Neural progenitor cell (in vitro differentiated cells): ENCODE data around the gene OR4M2. TPM values are rescaled to one million over a fixed set of nuclear protein-coding genes. Genes with fewer than 3 reads are reported as not detected.
"Not testable (repeated sequence)": the region's sequence is repeated elsewhere in the genome, so short reads cannot be mapped to it uniquely, and the experiment has no call there.

Experiments used
- DNase-seq: peaks from one replicate; pipeline ENCODE4 v3.0.0-alpha.2; 2016; ENCODE audit warnings: low spot score
- H2AFZ ChIP-seq: fragments of 200-600 bp; sonication (generic); replicated peaks from 2 replicates; pipeline ENCODE4 v1.6.1; 2016; ENCODE audit warnings: antibody characterized with exemption
- H3F3A ChIP-seq: fragments of 200-600 bp; sonication (generic); 2 replicates; pipeline ENCODE4 v1.6.1; 2016; ENCODE audit warnings: antibody characterized with exemption, low read depth
- H3K27ac ChIP-seq: fragments of 200-600 bp; sonication (generic); 2 replicates; pipeline ENCODE4 v1.5.1; 2016; ENCODE audit warnings: mild to moderate bottlenecking
- H3K27me3 ChIP-seq: fragments of 200-600 bp; sonication (generic); 2 replicates; pipeline ENCODE4 v1.6.1; 2016; ENCODE audit warnings: mild to moderate bottlenecking, moderate library complexity
- H3K36me3 ChIP-seq: fragments of 200-600 bp; sonication (generic); 2 replicates; pipeline ENCODE4 v1.5.1; 2016
- H3K4me1 ChIP-seq: fragments of 200-600 bp; sonication (generic); 2 replicates; pipeline ENCODE4 v1.6.1; 2016; ENCODE audit warnings: mixed run types
- H3K4me2 ChIP-seq: fragments of 200-600 bp; sonication (generic); 2 replicates; pipeline ENCODE4 v1.6.1; 2016
- H3K4me3 ChIP-seq: fragments of 200-600 bp; sonication (generic); 2 replicates; pipeline ENCODE4 v1.5.1; 2016
- H3K79me2 ChIP-seq: fragments of 200-600 bp; sonication (generic); 2 replicates; pipeline ENCODE4 v1.6.1; 2016; ENCODE audit warnings: low read depth
- H3K9ac ChIP-seq: fragments of 200-600 bp; sonication (generic); 2 replicates; pipeline ENCODE4 v1.6.1; 2016
- H3K9me3 ChIP-seq: fragments of 200-600 bp; sonication (generic); 2 replicates; pipeline ENCODE4 v1.5.1; 2016; ENCODE audit warnings: low read depth
- H4K20me1 ChIP-seq: fragments of 200-600 bp; sonication (generic); 2 replicates; pipeline ENCODE4 v1.6.1; 2016; ENCODE audit warnings: low read depth
- H3K27ac Mint-ChIP-seq: 3 replicates; pipeline ENCODE4 v1.8.0; 2021; ENCODE audit warnings: mixed read lengths
- H3K27me3 Mint-ChIP-seq: 2 replicates; pipeline ENCODE4 v1.8.0; 2022; ENCODE audit warnings: low read depth, mild to moderate bottlenecking, inconsistent platforms, moderate library complexity, mixed read lengths; ENCODE audit not compliant: insufficient read depth
- H3K36me3 Mint-ChIP-seq: 3 replicates; pipeline ENCODE4 v1.8.0; 2021; ENCODE audit warnings: mixed read lengths
- H3K4me1 Mint-ChIP-seq: 3 replicates; pipeline ENCODE4 v1.8.0; 2021; ENCODE audit warnings: mixed read lengths
- H3K4me3 Mint-ChIP-seq: 3 replicates; pipeline ENCODE4 v1.8.0; 2021; ENCODE audit warnings: mild to moderate bottlenecking, moderate library complexity, mixed read lengths
- H3K9me3 Mint-ChIP-seq: 3 replicates; pipeline ENCODE4 v1.8.0; 2020; ENCODE audit warnings: mixed read lengths
- total RNA-seq: library from RNA; depleted of rRNA; stranded (reverse); fragments of >200 nt; gene quantifications from 2 replicates; pipeline ENCODE4 v1.2.3, GENCODE V29; 2015; ENCODE audit warnings: low replicate concordance

The OR4M2 gene, protein sequence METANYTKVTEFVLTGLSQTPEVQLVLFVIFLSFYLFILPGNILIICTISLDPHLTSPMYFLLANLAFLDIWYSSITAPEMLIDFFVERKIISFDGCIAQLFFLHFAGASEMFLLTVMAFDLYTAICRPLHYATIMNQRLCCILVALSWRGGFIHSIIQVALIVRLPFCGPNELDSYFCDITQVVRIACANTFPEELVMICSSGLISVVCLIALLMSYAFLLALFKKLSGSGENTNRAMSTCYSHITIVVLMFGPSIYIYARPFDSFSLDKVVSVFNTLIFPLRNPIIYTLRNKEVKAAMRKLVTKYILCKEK
- not detected in 2 replicates for total RNA-seq

DNA sequence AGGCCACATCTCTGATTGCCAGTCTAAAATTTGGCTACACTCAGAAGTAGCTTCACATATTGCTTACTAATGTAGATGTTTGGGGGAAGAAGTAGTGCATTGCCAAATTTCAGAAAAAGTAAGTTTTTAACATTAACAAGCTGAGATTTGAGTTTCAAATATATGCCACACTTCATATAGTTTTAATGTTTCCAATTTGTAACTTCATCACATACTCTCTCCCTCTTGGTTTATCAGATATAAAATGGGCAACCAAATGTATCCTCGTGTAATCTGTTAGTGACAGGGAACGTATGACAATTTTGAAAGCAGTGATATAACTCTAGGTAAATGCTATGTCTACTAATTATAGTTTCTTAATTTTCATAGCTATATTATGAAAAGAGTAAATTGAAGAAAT lies at the start of gene OR4M2:
TSS of gene OR4M2 (plus strand) at position 301 of the 400 bp plus-strand sequence. CDS start at position 399, 98 bp downstream.
- not testable (repeated sequence) for H3K4me3 Mint-ChIP-seq, H3K27me3 Mint-ChIP-seq, H3K9ac ChIP-seq, H3K9me3 ChIP-seq, H3K36me3 Mint-ChIP-seq, H3K79me2 ChIP-seq, H3K27ac Mint-ChIP-seq, H3K27ac ChIP-seq, H3K4me1 Mint-ChIP-seq, H4K20me1 ChIP-seq, H3K4me2 ChIP-seq, H3K9me3 Mint-ChIP-seq, H2AFZ ChIP-seq, H3K27me3 ChIP-seq, H3K36me3 ChIP-seq, H3K4me1 ChIP-seq, H3K4me3 ChIP-seq, DNase-seq, H3F3A ChIP-seq

DNA sequence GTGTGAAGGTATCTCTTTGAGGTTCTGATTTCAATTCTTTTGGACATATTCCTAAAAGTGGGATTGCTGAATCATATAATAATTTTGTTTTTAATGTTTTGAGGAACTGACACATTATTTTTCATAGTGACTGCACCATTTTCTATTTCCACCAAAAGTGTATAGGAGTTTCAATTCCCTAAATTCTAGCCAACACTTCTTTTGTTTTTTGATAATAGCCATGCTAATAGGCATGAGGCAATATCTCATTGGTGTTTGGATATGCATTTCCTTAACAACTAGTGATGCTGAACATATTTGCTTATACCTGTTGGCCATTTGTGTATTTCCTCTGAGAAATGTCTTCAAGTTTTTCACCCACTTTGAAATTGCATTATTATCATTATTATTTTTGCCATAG lies 11.1 kb upstream of the OR4M2 start:
- H3K4me1 Mint-ChIP-seq, H4K20me1 ChIP-seq, H3K36me3 Mint-ChIP-seq: not testable (repeated sequence)

DNA sequence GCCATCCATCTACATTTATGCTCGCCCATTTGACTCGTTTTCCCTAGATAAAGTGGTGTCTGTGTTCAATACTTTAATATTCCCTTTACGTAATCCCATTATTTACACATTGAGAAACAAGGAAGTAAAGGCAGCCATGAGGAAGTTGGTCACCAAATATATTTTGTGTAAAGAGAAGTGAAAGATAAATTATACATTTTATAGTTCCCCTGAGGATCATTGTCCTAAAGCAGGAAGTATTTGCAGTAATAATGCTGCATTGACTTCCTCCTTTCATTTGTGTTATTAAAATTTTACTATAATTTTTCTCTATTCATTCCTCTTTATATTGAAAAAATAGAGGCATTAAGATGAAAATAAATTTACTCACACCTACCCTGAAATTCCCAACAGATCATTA lies 1.1 kb downstream of the OR4M2 start:
- not testable (repeated sequence) for H3K27ac Mint-ChIP-seq, H3K36me3 ChIP-seq, H3K79me2 ChIP-seq, H3F3A ChIP-seq, H3K4me1 Mint-ChIP-seq, H3K27me3 ChIP-seq, H3K27me3 Mint-ChIP-seq, H2AFZ ChIP-seq, H3K27ac ChIP-seq, H3K9ac ChIP-seq, H3K4me2 ChIP-seq, DNase-seq, H3K9me3 Mint-ChIP-seq, H4K20me1 ChIP-seq, H3K36me3 Mint-ChIP-seq, H3K4me3 Mint-ChIP-seq, H3K4me3 ChIP-seq, H3K4me1 ChIP-seq, H3K9me3 ChIP-seq

More for the DNA sequence above, 11.1 kb upstream of the OR4M2 start:
- H3K4me1 ChIP-seq, H3K36me3 ChIP-seq, H3K9me3 Mint-ChIP-seq, H3F3A ChIP-seq, H3K27ac ChIP-seq, H3K9me3 ChIP-seq, H2AFZ ChIP-seq, H3K79me2 ChIP-seq, H3K4me3 Mint-ChIP-seq, H3K4me3 ChIP-seq, H3K4me2 ChIP-seq, H3K27ac Mint-ChIP-seq, H3K9ac ChIP-seq, H3K27me3 ChIP-seq, H3K27me3 Mint-ChIP-seq, DNase-seq: not testable (repeated sequence)

DNA sequence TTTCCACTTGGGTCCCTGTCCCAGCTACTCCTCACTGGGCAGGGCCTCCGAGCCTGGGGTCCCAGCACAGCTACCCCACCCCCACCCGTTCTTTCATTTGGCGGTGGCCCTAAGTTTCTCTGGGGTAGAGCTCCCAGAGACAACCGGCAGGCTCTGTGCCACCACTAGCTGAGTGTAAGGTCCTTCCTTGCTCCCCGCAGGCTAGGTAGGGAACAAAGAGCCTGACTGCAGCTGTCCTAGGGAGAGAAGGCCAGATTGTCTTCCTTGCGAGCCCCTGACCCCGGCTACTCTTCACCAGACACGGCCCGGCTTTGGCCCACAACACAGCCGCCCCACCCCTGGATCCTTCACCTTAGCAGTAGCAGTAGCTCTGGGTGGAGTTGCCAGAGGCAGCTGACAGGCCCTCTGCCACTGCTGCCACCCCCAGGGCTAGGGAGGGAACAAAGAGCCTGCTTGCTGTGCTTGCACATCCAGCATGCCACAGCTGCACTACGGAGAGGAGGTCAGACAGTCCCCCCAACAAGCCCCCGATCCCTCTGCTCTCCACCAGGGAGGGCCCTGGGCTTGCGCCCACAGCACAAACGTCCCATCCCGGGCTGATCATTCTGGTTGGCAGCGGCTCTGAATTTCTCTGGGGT lies 18.4 kb downstream of the OR4M2 start:
- H2AFZ ChIP-seq, H3K4me3 ChIP-seq, H3K27me3 Mint-ChIP-seq, H3K27ac Mint-ChIP-seq, DNase-seq, H3K36me3 ChIP-seq, H3K27ac ChIP-seq, H3K79me2 ChIP-seq, H3K36me3 Mint-ChIP-seq, H3K9me3 ChIP-seq, H3K4me2 ChIP-seq, H3K4me1 ChIP-seq, H3K27me3 ChIP-seq, H3K4me3 Mint-ChIP-seq, H4K20me1 ChIP-seq, H3K9me3 Mint-ChIP-seq, H3K9ac ChIP-seq, H3K4me1 Mint-ChIP-seq, H3F3A ChIP-seq: not testable (repeated sequence)

DNA sequence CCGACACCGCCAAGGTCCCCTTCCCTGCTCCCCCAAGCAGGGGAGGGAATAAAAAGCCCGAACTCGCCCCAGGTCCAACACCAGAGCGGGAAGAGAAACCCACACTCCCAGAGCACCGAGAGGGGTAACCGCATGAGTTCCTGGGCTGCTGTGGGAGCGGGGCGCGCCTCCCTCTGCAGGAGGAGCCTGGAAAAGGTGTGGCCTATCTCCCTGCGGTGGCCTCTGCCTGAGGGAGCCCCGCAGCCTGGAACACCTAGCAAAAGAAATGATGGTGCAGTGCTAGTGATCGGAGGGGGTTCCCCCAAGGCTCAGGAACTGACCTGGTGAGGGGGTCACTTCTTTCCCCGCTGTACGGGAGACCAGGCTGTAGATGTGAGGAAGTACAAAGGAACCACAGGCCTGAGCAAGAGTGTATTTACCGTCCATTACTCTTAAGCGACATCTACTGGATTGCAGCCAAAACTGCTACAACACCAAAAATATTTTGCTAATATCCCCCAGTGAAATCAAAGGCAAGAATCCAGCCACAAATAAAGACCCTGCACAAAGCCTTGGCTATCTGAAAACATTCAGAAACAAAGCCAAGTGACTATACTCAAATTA lies 19.1 kb downstream of the OR4M2 start:
- not testable (repeated sequence) for H3K4me1 ChIP-seq, H2AFZ ChIP-seq, H3K36me3 Mint-ChIP-seq, H3K27me3 Mint-ChIP-seq, H3K9me3 ChIP-seq, H3K4me3 ChIP-seq, H3K27ac Mint-ChIP-seq, H3K36me3 ChIP-seq, H4K20me1 ChIP-seq, H3K9ac ChIP-seq, DNase-seq, H3K4me2 ChIP-seq, H3K4me3 Mint-ChIP-seq, H3K79me2 ChIP-seq, H3K9me3 Mint-ChIP-seq, H3K4me1 Mint-ChIP-seq, H3K27ac ChIP-seq, H3K27me3 ChIP-seq, H3F3A ChIP-seq

DNA sequence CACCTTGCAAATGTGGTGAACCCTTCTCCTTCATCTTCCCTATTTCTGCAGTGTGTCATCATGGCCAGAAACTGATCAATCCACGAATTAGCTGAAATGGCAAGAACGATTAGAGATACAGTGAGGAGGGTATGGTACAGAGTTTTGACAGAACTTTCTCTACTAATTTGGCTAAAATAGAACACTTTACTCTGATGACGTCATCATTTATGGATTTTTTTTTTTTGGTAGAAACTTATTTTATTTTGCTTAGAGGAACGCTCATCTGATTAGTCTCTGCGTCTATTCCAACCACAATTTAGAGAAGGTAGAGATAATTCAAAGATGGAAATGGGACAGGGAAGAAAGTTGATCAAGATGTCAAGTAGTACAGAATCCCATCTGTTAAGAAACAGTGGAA lies 41.7 kb downstream of the OR4M2 start:
- H3K36me3 Mint-ChIP-seq, H3K9me3 Mint-ChIP-seq, H3K36me3 ChIP-seq, H3K4me1 ChIP-seq, H3K79me2 ChIP-seq, H3K4me1 Mint-ChIP-seq, H3K9me3 ChIP-seq, H3K4me3 ChIP-seq, H3K4me3 Mint-ChIP-seq, H3K27ac Mint-ChIP-seq, H2AFZ ChIP-seq, H3K9ac ChIP-seq, H3K27ac ChIP-seq, H3F3A ChIP-seq, H3K27me3 ChIP-seq, DNase-seq, H4K20me1 ChIP-seq, H3K27me3 Mint-ChIP-seq, H3K4me2 ChIP-seq: not testable (repeated sequence)

Other genes with a start within 250 kb of the OR4M2 start
- not detected in 2 replicates for gene POTEB, start 202.8 kb upstream of the OR4M2 start, total RNA-seq